GM13976 (cell line): Measurements from ENCODE around the gene NOB1.
A peak's percentile ranks its signal among the peaks of the same experiment; 100 is the strongest.
"Not testable (repeated sequence)": the region's sequence is repeated elsewhere in the genome, so short reads cannot be mapped to it uniquely, and the experiment has no call there.

Source experiments
- DNase-seq: peaks from one replicate; pipeline ENCODE4 v3.0.0; 2012; ENCODE audit warnings: low spot score
- CTCF ChIP-seq: IDR thresholded peaks from 2 replicates; pipeline ENCODE4 v1.5.1; 2012; ENCODE audit warnings: borderline replicate concordance, mild to moderate bottlenecking; ENCODE audit not compliant: insufficient read depth; ENCODE audit errors: extremely low read depth, missing control alignments, control extremely low read depth
- in situ Hi-C: fragments of 300-500 bp; cut with MboI; formaldehyde crosslinking; loops from one replicate; pipeline ENCODE4 v1.12.0; 2022; ENCODE audit warnings: low sequenced_read_pairs, mixed read lengths, inconsistent platforms; ENCODE audit not compliant: unreplicated experiment

Gene NOB1

GRCh38 chr16:69762814-69763598, 8.3 kb upstream of the NOB1 start:
- TF ChIP-seq CTCF = no peak
- in situ Hi-C loops = no loop called here
- no peak for DNase-seq

- no peak for TF ChIP-seq CTCF
- in situ Hi-C loops = no loop called here
- peak; percentile 89 for DNase-seq
These were observed 7.5 kb upstream of the NOB1 start, which contains the start of gene WWP2 for GRCh38 chr16:69761983-69762813. TSS of gene WWP2 (plus strand) at chr16:69762332. CDS start at chr16:69787011, 24,679 bp downstream.

GRCh38 chr16:69757375-69757774, 2.6 kb upstream of the NOB1 start:
- in situ Hi-C loops, DNase-seq: not testable (repeated sequence)

GRCh38 chr16:69756705-69757104, 2.0 kb upstream of the NOB1 start:
- no peak for TF ChIP-seq CTCF
- DNase-seq = no peak
- in situ Hi-C loops = no loop called here

GRCh38 chr16:69754143-69754468, 620 bp downstream of the NOB1 start:
- in situ Hi-C loops = no loop called here
- no peak for DNase-seq
- no peak for TF ChIP-seq CTCF

- DNase-seq = no peak
- in situ Hi-C loops = no loop called here
- no peak for TF ChIP-seq CTCF
These were observed 5.9 kb downstream of the NOB1 start for GRCh38 chr16:69748694-69749345.

GRCh38 chr16:69747115-69747514, 7.6 kb downstream of the NOB1 start:
- no peak for TF ChIP-seq CTCF
- DNase-seq = no peak
- in situ Hi-C loops = no loop called here
